UCSD-AML1 (cell line): Measurements from ENCODE around the gene ZNF785.
A peak's percentile ranks its signal among the peaks of the same experiment; 100 is the strongest.

Experiments used
- DNase-seq: peaks from one replicate; lab custom pipeline; 2025; ENCODE audit not compliant: unreplicated experiment; lab: John Stamatoyannopoulos, UW

The ZNF785 gene

DNA sequence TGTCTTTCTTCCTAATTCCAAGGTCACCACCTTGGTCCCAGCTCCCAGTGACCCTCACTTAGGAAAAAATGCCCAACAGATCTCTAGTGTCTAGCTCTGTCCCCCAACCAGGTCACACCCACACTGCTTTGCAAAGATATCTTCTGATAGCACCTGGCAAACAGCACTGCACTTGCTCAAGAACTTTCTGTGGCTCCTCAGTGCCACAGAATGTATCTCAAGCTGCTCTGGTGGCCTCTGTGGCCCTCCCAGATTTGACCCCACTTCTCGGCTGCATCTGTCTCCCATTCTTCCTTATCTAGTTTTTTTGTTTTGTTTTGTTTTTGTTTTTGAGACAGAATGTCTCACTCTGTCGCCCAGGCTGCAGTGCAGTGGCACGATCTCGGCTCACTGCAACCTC lies 19.0 kb downstream of the ZNF785 start:
- no peak for DNase-seq

DNA sequence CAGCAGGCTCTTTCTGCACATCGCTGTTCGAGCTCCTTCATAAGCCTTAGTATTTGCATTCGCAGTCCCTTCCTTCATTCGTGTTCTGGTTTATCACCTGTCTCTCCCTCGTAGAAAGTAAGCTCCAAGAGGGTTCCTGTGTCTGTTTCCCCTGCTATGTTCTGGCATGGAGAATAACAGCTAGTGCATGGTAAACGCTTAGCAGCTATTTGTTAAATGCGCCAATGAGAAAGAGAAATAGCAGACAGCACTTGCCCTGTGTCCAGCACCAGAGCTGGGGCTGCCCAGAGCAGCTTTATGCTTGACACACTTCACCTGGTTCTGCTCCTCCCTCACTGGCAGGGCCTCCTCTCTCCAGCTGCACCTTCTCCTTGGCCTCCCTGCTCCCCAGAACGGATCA lies 19.5 kb downstream of the ZNF785 start:
- no peak for DNase-seq

DNA sequence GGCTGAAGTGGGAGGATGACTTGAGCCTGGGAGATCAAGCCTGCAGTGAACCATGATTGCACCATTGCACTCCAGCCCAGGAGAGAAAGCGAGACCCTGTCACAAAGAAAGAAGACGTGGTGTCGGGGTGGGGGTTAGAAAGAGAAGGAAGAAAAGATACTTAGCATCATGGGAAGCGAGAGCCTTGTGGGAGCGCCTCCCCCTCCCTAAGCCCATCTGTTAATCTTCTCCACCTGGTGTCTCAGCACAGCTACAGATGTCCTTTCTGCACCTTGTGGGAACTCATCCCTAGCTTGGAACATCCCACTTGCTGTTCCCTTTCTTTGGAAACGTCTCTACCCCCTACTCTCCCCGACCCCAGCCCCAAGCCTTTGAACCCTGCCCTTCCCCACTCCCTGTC lies 20.0 kb downstream of the ZNF785 start:
- DNase-seq: no peak

DNA sequence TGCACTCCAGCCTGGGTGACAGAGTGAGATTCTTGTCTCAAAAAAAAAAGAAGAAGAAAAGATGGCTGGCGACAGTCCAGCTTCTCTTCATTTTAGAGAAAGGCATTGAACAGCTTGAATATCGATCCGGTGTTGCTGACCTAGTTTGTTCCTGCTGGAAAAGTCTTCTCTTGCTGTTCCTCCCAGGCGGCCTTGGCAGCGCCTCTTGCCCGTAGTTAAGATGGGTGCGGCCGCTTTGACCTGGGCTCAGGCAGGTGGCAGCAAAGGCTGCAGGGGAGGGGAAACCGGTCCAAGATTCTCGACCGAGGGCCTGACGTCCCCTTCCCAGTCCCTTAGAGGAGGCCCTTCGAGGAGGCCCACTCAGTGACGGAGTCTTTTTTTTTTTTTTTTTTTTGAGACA lies 23.5 kb downstream of the ZNF785 start:
- DNase-seq: peak; percentile 42

DNA sequence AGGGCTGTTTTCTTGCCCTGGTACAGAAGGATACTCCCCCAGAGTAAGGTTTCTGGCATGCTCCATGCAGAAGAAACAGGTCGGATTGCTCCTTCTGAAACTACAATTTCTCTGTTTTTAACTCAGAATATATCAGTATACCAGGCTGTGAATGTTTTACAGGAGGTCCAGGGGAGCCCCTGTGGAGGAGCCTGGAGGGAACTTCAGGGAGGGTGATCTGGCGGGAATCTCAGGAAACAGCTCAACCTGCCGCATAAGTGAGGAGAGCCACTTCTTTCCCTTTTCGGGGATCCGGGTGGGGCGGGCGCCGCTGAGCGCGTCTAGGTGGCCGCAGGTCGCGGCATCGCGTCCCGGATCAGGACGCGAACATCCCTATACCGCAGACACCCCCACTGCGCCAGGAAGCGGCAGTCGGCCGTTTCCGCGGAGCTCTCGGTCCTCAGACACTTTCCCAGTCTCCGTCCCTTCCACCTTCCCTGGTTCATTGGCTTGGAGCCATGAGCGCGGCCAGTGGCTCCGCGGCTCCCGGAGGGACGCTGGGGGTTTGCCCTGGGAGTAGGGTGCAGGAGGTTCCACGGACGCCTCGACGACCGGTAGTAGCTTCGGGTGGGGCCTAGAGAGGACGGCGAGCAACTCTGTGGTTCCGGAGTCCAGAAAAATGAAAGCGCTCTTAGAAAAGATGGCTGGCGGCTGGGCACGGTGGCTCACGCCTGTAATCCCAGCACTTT lies 24.2 kb downstream of the ZNF785 start:
- peak; percentile 73 for DNase-seq

DNA sequence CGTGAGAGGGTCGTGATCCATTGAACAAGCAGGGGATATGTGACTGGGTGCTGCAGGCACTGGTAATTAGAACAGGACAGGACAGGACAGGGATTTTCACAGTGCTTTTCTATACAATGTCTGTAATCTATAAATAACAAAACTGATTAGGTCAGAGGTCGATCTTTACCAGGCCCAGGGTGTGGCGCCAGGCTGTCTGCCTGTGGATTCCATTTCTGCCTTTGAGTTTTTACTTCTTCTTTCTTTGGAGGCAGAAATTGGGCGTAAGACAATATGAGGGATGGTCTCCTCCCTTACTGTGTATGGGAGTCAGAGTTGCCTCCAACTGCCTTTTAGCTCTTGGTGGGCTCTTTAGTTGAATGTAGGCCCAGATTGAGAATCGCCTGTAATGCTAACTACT lies 25.8 kb downstream of the ZNF785 start:
- no peak for DNase-seq

DNA sequence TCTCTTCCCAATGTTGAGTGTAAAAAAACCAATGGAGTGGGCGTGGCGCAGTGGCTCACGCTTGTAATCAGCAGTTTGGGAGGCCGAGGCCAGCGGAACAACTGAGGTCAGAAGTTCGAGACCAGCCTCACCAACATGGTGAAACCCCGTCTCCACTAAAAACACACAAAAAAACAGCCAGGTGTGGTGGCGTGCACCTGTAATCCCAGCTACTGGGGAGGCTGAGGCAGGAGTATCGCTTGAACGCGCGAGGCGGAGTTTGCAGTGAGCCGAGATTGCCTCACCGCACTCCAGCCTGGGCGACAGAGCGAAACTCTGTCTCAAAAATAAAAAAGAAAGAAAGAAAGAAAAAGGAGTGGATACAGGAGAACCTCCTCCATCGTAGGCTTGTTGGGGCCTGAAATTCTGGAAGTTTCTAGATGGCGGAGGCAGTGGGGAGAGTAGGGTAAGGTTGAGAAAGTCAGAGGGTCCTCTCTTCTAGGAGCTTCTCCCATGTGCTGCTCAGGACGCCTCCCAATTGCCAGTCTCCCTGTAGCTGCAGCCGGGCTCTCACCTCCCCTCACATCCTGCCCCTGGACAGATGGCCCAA lies 26.6 kb downstream of the ZNF785 start:
- no peak for DNase-seq

DNA sequence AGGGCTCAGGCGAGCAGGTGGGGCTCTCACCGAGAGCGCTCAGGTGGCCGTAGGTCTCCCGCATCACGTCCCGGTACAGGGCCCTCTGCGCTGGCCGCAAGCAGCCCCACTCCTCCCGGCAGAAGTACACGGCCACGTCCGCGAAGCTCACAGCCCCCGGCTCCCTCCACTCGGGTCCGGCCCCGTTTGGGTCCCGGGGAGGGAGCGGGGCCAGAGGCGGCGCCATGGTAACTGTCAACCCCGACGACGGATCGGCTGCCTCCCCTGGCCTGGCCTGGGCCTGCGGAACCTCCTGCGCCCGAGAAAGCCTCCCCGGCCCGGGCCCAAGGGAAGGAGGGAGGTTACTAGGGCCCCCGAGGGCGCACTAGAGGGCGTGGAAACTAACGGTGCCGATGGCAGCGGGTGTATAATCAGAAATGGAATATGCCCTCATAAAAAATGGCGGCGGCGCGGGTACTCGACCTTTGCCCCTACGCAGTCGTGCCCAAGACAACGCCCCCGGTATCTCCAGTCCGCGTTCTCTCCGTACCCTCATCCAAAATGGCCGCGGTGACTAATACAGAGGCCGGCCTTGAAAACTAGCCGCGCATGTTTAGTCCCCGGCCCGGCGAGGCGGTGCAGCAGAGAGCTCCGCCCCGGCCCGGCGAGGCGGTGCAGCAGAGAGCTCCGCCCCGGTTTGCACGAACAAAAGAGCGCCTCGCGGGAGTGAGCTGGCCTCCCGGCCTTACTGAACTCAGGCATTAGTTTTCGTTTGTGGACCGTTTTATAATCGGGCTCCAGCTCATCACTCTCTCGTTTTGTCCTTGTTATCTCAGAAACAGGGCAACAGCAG lies 27.3 kb downstream of the ZNF785 start, which contains the start of gene ZNF764:
Gene ZNF764 (minus strand): TSS at position 418 of the 832 bp plus-strand sequence. CDS start 192 bp downstream, at position 226.
- DNase-seq: peak; percentile 96

DNA sequence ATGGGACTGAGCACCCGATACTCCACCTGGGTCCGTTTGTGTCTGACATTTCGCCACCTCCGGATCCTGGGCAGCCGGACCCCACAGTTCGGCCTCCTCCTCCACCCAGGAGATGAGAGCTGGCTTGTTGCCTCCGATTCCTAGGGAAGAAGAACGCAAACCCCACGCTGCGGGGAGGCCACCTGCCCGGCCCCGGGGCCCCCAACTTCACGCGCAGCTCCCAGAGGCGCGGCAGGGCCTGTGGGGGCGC lies 27.9 kb downstream of the ZNF785 start:
- DNase-seq: no peak

DNA sequence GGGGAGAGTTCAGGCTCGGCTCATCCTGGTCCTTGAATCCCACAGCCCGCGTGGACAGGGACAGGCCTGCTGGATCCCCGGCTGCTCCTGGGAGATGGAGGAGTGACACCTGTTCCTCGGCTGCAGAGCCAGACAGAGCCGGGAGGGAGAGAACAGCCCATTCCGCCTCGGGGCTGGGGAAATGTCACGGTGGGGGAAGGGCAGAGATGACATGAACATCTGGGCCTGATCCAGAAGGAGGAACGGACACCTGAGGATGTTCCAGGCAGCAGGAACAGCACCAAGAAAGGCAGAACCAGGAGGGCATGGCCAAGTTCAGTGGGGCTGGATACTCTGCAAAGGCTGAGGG lies 29.4 kb downstream of the ZNF785 start:
- no peak for DNase-seq

DNA sequence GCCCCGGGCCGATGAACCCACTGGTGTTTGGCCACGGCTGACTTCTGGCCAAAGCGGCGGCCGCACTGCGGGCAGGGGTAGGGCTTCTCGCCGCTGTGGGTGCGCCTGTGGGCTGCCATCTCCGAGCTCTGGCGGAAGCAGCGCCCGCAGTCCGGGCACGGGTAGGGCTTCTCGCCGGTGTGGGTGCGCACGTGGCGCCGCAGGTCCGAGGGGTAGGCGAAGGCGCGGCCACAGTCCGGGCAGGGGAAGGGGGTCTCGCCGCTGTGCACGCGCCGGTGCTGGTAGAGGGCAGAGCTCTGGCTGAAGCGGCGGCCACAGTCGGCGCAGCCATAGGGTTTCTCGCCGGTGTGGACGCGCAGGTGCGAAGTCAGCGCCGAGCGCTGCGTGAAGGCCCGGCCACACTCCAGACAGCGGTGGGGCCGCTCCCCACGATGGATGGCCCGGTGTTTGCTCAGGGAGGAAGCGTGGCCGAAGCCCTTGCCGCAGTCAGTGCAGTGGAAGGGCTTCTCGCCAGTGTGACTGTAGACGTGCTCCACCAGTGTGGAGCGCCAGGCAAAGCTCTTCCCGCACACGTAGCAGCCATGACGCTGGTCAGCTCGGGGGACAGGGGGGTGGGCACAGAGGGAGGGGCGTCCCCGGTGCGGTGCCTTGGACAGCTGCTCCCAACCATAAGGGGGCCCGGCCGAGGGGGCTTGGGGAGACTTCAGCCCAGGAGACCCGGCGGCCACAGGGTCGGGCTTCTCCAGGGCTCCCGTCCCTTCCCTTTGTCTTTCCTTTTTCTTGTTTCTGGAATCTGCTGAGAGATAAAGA lies 30.0 kb downstream of the ZNF785 start:
- no peak for DNase-seq

DNA sequence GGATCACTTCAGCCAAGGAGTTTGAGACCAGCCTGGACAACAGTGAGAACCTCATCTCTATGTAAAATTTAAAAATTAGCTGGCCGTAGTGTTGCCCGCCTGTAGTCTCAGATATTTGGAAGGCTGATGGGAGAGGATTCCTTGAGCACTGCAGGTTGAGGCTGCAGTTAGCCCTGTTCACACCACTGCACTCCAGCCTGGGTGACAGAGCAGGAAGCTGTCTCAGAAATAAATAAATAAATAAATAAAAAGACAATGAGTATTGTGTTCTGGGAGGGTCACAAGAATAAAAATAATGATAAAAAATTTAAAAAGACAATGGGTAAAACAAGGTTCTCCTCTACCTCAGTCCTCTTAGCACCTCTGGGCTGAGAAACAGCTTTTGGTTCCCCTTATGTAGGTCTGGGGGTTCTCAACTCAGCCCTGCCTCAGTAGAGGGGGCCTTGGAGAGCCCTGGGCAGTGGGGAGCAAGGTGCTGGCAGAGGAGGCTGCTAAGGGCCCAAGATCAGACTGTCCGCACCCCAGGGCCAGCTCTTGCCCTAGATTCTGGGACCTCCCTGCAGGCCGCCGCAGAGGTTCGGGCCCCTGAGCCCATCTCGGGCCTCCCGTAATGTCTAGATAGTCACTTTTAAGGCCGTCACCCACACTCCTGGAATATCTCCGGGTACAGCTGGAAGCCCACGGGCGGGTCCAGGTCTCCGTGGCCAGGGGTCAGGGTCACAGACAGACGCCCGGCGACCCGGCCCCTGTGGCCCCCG lies 30.8 kb downstream of the ZNF785 start:
- no peak for DNase-seq

DNA sequence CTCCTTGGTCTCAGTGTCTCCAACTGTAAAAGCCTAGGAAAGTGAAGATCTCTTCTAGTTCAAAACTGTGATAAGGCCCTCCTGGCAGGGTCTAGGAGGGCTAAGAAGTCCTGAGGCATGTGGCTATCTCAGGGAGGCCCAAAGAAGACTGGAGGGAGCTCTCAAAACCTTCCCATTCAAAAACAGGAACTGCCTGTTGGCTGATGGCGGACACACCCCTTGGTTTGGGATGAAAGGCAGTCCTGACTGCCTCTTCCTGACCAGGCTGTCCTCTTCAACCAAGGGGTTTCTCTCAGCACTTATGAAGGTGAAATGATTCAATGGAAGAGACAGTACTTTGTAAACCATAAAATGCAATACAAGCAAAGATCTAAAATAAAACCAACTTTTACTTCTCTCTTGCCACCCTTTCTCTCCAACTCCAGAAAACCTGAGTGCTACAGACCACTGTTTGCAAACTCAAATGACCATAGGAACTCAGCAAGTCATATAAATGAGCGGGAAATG lies 32.1 kb downstream of the ZNF785 start:
- DNase-seq: no peak

DNA sequence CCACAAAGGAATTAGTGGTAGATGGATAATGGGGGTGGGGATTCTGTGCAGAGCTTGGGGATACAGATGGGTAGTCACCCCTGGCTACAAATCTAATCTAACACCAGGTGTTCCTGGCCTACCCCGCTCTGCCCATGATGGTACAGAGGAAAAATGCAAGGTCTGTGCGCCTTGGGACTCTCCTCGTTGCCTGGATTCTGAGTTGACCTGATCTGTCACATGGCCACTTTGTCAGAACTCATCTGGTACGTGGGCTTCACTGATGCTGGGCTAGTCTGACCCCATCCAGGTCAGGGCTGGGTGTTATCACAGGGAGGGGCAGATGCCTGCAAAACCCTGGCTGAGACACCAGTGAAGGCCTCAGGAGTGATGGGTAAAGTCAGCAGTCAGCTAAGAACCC lies 32.5 kb downstream of the ZNF785 start:
- DNase-seq: no peak

DNA sequence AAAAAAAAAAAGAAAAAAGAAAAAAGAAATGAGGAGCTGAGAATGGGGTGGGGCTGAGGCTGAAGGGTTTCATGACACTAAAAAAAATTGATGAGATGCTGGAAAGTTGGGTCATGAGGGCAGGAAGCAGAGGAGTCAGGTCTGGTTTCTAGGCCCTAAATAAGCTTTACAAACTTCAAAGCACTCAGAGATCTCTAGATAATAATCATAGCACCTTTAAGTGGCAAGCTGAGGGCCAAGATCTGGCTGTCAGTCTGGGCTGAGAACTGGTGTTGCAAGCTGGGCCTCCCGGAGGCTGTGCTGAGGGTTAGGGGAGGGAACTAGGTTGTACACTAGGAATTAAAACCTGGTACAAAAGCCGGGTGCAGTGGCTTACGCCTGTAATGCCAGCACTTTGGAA lies 33.7 kb downstream of the ZNF785 start:
- no peak for DNase-seq

DNA sequence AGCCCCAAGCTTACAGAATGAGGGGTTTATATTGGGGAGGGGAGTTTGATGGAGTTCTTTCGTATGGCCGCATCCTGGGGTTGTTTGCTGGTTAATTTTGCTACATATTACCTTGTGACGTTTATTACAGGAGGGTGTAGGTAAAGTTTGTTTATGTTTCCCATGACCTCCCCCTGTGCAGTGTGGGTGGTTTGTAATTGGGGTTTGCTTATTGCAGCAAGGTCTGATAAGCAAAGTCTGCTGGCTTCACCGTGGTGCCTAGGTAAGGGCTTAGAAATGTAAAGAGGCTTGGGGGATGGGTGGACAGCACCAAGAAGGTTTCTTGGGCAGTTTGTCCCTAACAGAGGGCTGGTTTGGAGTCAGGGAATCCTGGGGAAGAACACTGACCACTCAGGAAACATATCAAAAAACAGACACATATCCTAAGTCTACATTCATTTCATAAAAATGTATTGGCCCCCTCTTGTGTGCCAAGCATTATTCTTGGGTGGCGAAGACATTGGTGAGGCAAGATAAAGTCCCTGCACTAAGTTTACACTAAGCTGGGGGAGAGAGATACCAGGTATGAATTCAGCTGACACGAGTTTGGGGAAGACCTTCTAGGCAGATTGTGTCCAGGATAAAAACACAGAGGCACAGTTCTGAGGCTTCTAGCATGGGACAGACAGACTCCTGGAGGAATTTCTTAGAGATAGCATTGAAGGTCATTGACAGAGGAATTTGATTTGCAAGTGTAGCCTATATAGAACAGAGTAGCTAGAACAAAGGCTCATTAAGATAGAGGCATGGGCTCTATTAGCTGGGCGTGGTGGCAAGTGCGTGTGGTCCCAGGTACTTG lies 36.9 kb downstream of the ZNF785 start:
- no peak for DNase-seq

DNA sequence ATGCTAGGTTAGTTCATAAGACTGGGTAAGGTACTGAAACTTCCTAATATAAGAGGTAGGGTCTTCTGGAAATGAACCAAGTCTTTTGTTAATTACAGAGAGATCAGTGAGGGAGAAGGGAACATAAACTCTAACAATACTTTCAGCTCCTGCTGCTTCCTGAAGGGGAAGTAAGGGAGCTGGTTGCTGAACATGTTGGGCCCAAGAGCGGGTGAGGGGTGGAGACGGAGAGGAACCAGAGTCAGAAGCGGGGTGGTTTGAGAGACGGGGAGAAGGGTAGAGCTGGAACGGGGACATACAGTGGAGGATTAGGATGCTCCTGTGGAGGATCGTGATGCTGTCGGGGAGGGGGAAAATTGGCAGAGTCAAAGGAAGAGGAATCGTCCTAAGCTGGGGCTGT lies 39.4 kb downstream of the ZNF785 start:
- DNase-seq: no peak

DNA sequence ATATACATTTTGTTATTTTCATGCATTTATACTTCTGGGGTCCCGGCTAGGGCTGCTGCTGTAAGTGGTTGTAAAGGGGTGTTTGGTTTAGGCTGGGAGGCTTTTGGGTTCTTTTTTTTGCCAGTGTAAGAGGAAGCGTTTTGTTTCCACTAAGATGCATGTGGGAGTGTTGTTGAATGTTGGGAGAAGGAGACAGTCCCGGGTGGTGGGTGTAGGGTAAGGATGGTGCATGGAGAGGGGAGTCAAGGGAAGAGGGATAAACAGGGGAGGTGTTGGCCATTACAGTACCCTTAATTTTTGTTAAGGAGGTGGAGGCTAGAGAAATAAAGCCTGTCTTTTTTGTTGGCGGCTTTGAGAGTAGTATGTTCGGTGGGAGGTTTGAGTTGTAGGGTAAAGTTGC lies 42.4 kb downstream of the ZNF785 start:
- DNase-seq: no peak

DNA sequence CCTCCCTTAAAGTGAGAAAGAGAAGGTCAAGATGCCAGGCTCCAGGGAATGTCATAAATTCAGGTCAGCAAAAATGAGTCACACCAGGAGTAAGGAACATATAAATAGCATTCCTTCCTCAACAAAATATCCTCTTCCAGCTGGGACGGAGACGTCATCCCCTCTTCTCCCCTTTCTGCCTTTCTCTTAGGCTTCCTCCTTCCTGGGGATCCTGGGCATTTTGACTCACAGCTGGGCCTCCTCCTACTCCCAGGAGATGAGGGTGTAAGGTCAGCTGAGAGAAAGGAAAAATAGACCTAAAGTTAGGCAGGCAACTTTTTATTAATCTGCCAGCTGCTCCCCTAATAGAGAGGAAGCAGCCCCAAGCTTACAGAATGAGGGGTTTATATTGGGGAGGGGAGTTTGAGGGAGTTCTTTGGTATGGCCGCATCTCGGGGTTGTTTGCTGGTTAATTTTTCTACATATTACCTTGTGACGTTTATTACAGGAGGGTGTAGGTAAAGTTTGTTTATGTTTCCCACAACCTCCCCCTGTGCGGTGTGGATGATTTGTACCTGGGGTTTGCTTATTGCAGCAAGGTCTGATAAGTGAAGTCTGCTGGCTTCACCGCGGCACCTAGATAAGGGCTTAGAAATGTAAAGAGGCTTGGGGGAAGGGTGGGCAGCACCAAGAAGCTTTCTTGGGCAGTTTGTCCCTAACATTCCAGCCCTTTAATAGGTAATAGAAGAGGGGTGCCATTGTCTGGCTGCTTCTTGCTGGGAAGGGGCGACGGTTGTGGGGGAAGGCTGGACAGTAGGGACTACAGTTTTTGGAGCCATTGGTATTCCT lies 43.8 kb downstream of the ZNF785 start:
- DNase-seq: no peak
